Heart right ventricle (tissue), 16 donors: ENCODE measurements around the gene ZNF219. TPM values are rescaled to one million over a fixed set of nuclear protein-coding genes. Genes with fewer than 3 reads are reported as not detected.

ENCODE experiments used
- ATAC-seq, 8 donors: fragments of 200-7000 bp; cut with Tn5 transposase; one replicate each; pipeline ENCODE4 v1.9.1; 2020; ENCODE audit warnings: mild to moderate bottlenecking in 8 of 8, moderate library complexity in 8 of 8, moderate number of reproducible peaks in 1 of 8
- DNase-seq, 2 donors: peaks; one replicate each; pipeline ENCODE4 v3.0.0-alpha.2; 2020
- H3K27ac ChIP-seq, 10 donors: fragments of 200-600 bp; sonication (generic) in 2 of 10; one replicate each; pipeline versions ENCODE4 v1.5.0 to v1.8.0; 2020 to 2022; ENCODE audit warnings: mild to moderate bottlenecking in 3 of 10
- H3K27me3 ChIP-seq, 7 donors: fragments of 200-600 bp; one replicate each; pipeline ENCODE4 v1.8.0; 2021 to 2022; ENCODE audit warnings: mild to moderate bottlenecking in 2 of 7
- H3K36me3 ChIP-seq, 9 donors: fragments of 200-600 bp; sonication (generic) in 1 of 9; one replicate each; pipeline versions ENCODE4 v1.5.0 to v1.8.0; 2020 to 2022; ENCODE audit warnings: mild to moderate bottlenecking in 2 of 9
- H3K4me1 ChIP-seq, 9 donors: fragments of 200-600 bp; sonication (generic) in 1 of 9; one replicate each; pipeline versions ENCODE4 v1.5.0 to v1.8.0; 2020 to 2022; ENCODE audit warnings: mild to moderate bottlenecking in 4 of 9
- H3K4me3 ChIP-seq, 10 donors: fragments of 200-600 bp; sonication (generic) in 2 of 10; one replicate each; pipeline versions ENCODE4 v1.5.0 to v1.8.0; 2020 to 2022; ENCODE audit warnings: mild to moderate bottlenecking in 7 of 10, moderate library complexity in 2 of 10
- H3K9me3 ChIP-seq, 11 donors: fragments of 200-600 bp in 10 of 11; sonication (generic) in 2 of 11; one replicate each; pipeline versions ENCODE4 v1.5.0 to v1.8.0; 2013 to 2022; ENCODE audit warnings: mild to moderate bottlenecking in 2 of 11, control low read depth in 1 of 11, moderate library complexity in 1 of 11
- WGBS, 2 donors: extraction: QIAGEN DNeasy Blood & Tissue Kit; methylation state at CpG; one replicate each; pipeline ENCODE4 v1.1.7; 2013; ENCODE audit warnings: inconsistent platforms in 1 of 2; 5-methylcytosine and 5-hydroxymethylcytosine counted together
- intact Hi-C, 10 donors: fragments of 100-400 bp; cut with DNase I; formaldehyde crosslinking; loops; one replicate each; pipeline versions ENCODE4 v1.11.1 to v1.14.2; 2022
- polyA plus RNA-seq, 2 donors: library from polyadenylated mRNA; stranded (reverse); fragments of 200-250 nt; gene quantifications; one replicate each; pipeline ENCODE4 v1.2.3, GENCODE V29; 2013
- total RNA-seq, 10 donors: library from RNA; stranded (reverse); fragmentation: NEBNext Ultra II Directional in 3 of 10; extraction: Animal tissue kit (Norgen Biotek cat#: 25700) in 3 of 10; gene quantifications; one replicate each; pipeline versions ENCODE4 v1.2.1 to v1.2.4, GENCODE V29; 2021 to 2023
- TF ChIP-seq, protein P1 (sequence below), 9 donors: fragments of 200-600 bp; sonication (generic) in 2 of 9; IDR thresholded peaks; one replicate each; pipeline versions ENCODE4 v1.5.0 to v1.8.0; 2021 to 2022; ENCODE audit warnings: antibody characterized with exemption in 9 of 9, mild to moderate bottlenecking in 5 of 9, moderate library complexity in 1 of 9
- donor health status: Arrhythmogenic right ventricular cardiomyopathy.
- donor health status: ischemic (EF 13 %, LVEDD 7.1; RV severe dilation, severe dysfunction).
- donor health status: healthy with polysubstance abuse.
- donor health status: DM: no; HTN: yes; CAD: no.
- donor health status: DM: no; HTN: no; CAD: no.
- donor health status: ischemic (EF 25% LVEDD 6.9; RV normal size, moderate dysfunction).
- donor health status: ischemic (EF 25% LVEDD 5.7; RV mildly dilated, moderate dysfunction).
- donor health status: healthy.
- donor health status: DM: yes; HTN: yes; CAD: no.
- donor health status: Ischemic cardiomyopathy.
- donor health status: ischemic (EF 35%, LVEDD 5.7; RV mildly dilated, moderate dysfunction).
- donor health status: nonischemic (EF 11% LVEDD 7.7; RV severe dilation, severe dysfunction).
- donor health status: DM: yes; HTN: yes; CAD: no.
- donor health status: PGD.
- donor health status: ischemic (EF 29% LVEDD 5.4; RV normal size, mild dysfunction).
- donor health status: nonischemic (EF 23%, LVEDD 6.1; RV moderate dilation, normal function).

ZNF219 gene
- total and polyA plus RNA-seq, 12 donors: 22.1 to 58.4 (median 34.6) TPM

- TF ChIP-seq, protein P1, sequence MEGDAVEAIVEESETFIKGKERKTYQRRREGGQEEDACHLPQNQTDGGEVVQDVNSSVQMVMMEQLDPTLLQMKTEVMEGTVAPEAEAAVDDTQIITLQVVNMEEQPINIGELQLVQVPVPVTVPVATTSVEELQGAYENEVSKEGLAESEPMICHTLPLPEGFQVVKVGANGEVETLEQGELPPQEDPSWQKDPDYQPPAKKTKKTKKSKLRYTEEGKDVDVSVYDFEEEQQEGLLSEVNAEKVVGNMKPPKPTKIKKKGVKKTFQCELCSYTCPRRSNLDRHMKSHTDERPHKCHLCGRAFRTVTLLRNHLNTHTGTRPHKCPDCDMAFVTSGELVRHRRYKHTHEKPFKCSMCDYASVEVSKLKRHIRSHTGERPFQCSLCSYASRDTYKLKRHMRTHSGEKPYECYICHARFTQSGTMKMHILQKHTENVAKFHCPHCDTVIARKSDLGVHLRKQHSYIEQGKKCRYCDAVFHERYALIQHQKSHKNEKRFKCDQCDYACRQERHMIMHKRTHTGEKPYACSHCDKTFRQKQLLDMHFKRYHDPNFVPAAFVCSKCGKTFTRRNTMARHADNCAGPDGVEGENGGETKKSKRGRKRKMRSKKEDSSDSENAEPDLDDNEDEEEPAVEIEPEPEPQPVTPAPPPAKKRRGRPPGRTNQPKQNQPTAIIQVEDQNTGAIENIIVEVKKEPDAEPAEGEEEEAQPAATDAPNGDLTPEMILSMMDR (IDR thresholded peaks at IDR 0.05): peak; percentile 30 to 55 (median 44)
- H3K4me1 ChIP-seq: peaks cover 0 to 38% (median 8%) of the 10 kb centered on the region in 9 donors
- 90 to 91% methylated on average over 34 to 45 of the region's 45 CpGs for WGBS, 2 donors
- H3K27me3 ChIP-seq: no peaks in the 10 kb centered on the region
- intact Hi-C loops: loop anchor here in 7 of 10 donors (5.0 kb wide), 2 partner anchors 73 to 78 kb away; no protein-coding TSS in a partner anchor
- H3K9me3 ChIP-seq: no peaks in the 10 kb centered on the region
- peak in 2 of 8 donors; percentile 1 to 4 for ATAC-seq
- H3K36me3 ChIP-seq: peaks cover 0 to 77% (median 41%) of the 10 kb centered on the region in 9 donors
- H3K27ac ChIP-seq: peak overlapping the region in 1 of 10 donors; percentile 21
- DNase-seq: peak; percentile 14 to 57
- H3K4me3 ChIP-seq: no peak overlapping the region
These were observed 8.1 kb downstream of the ZNF219 start for GRCh38 chr14:21090194-21090939.

GRCh38 chr14:21089877-21090193 lies 8.6 kb downstream of the ZNF219 start:
- peaks cover 0 to 43% (median 9%) of the 10 kb centered on the region in 9 donors for H3K4me1 ChIP-seq
- ATAC-seq (no peak), DNase-seq (no peak)
- H3K9me3 ChIP-seq: no peaks in the 10 kb centered on the region
- peak overlapping the region in 1 of 10 donors; percentile 21 for H3K27ac ChIP-seq
- H3K36me3 ChIP-seq: peaks cover 0 to 83% (median 46%) of the 10 kb centered on the region in 9 donors
- no peaks in the 10 kb centered on the region for H3K27me3 ChIP-seq
- TF ChIP-seq, protein P1 (IDR thresholded peaks at IDR 0.05): no peak
- 68 to 82% methylated on average over 5 of the region's 5 CpGs for WGBS, 2 donors
- intact Hi-C loops: loop anchor here in 7 of 10 donors (5.0 kb wide), 3 partner anchors 68 to 78 kb away; no protein-coding TSS in a partner anchor
- no peak overlapping the region for H3K4me3 ChIP-seq

GRCh38 chr14:21089271-21089670 lies 9.2 kb downstream of the ZNF219 start:
- H3K27me3 ChIP-seq: no peaks in the 10 kb centered on the region
- H3K27ac ChIP-seq: peak overlapping the region in 1 of 10 donors; percentile 21
- DNase-seq (no peak), ATAC-seq (no peak)
- intact Hi-C loops: loop anchor here in 1 of 10 donors (5.0 kb wide), 1 partner anchor 67 kb away; no protein-coding TSS in a partner anchor
- H3K4me1 ChIP-seq: peaks cover 0 to 49% (median 9%) of the 10 kb centered on the region in 9 donors
- no peak overlapping the region for H3K4me3 ChIP-seq
- TF ChIP-seq, protein P1 (IDR thresholded peaks at IDR 0.05): no peak
- no peaks in the 10 kb centered on the region for H3K9me3 ChIP-seq
- peaks cover 0 to 88% (median 51%) of the 10 kb centered on the region in 9 donors for H3K36me3 ChIP-seq
- 45 to 69% methylated on average over 1 of the region's 1 CpG for WGBS, 2 donors

- Histone ChIP-seq H3K36me3 (peaks cover 0 to 94% (median 57%) of the 10 kb centered on the region in 9 donors), H3K4me3 (no peak overlapping the region), H3K27me3 (no peaks in the 10 kb centered on the region), H3K4me1 (peaks cover 0 to 55% (median 9%) of the 10 kb centered on the region in 9 donors), H3K27ac (peak overlapping the region in 2 of 10 donors; percentile 20 to 21), H3K9me3 (no peaks in the 10 kb centered on the region)
- intact Hi-C loops: loop anchor here in 1 of 10 donors (5.0 kb wide), 1 partner anchor 66 kb away; no protein-coding TSS in a partner anchor
- ATAC-seq: no peak
- no peak for DNase-seq
- TF ChIP-seq, protein P1 (IDR thresholded peaks at IDR 0.05): no peak
- 87 to 89% methylated on average over 4 of the region's 4 CpGs for WGBS, 2 donors
These were observed 9.8 kb downstream of the ZNF219 start for GRCh38 chr14:21088687-21089086.
